H1 (cell line): Measurements from ENCODE around the gene CCT5. TPM values are rescaled to one million over a fixed set of nuclear protein-coding genes. Genes with fewer than 3 reads are reported as not detected.
A peak's percentile ranks its signal among the peaks of the same experiment; 100 is the strongest.

Source experiments
- CTCF ChIA-PET: fragments of 300-600 bp; sonication (Branson Sonifier 250); formaldehyde crosslinking; loops from one replicate; lab custom pipeline; 2021; ENCODE audit not compliant: partially characterized antibody; lab: Charles Lee
- POLR2A ChIA-PET: fragments of 300-600 bp; sonication (Branson Sonifier 250); formaldehyde crosslinking; loops from one replicate; lab custom pipeline; 2021; ENCODE audit warnings: inconsistent platforms; ENCODE audit not compliant: partially characterized antibody; lab: Charles Lee
- DNase-seq, 2 experiments: peaks; one replicate each; pipeline versions ENCODE4 v3.0.0 to v3.0.0-alpha.2; 2010 to 2022; ENCODE audit warnings: low spot score in 2 of 2, low read depth in 1 of 2, mixed read lengths in 1 of 2
- FAIRE-seq: peaks from 2 replicates; lab custom pipeline; 2011; peaks lifted over from hg19 to GRCh38; lab: Jason Lieb, UNC
- H2AFZ ChIP-seq: 2 replicates; pipeline ENCODE4 v1.8.1; 2012; ENCODE audit warnings: low read length, inconsistent platforms
- H2AK5ac ChIP-seq: 2 replicates; pipeline ENCODE4 v1.6.1; 2013; ENCODE audit warnings: low read depth, low read length
- H2BK120ac ChIP-seq: replicated peaks from 2 replicates; pipeline ENCODE3; 2013; ENCODE audit warnings: low read depth, low read length, inconsistent platforms
- H2BK12ac ChIP-seq: 2 replicates; pipeline ENCODE4 v1.6.1; 2013; ENCODE audit warnings: low read depth, low read length
- H2BK15ac ChIP-seq: 2 replicates; pipeline ENCODE4 v1.6.1; 2013; ENCODE audit warnings: low read length
- H2BK20ac ChIP-seq: 2 replicates; pipeline ENCODE4 v1.6.1; 2013; ENCODE audit warnings: low read length
- H2BK5ac ChIP-seq: 2 replicates; pipeline ENCODE4 v1.6.1; 2013; ENCODE audit warnings: low read depth, low read length
- H3K14ac ChIP-seq: 2 replicates; pipeline ENCODE4 v1.6.1; 2013; ENCODE audit warnings: inconsistent platforms; ENCODE audit not compliant: insufficient read length
- H3K18ac ChIP-seq: 2 replicates; pipeline ENCODE4 v1.6.1; 2013; ENCODE audit warnings: low read length; ENCODE audit errors: extremely low read depth
- H3K23ac ChIP-seq: 2 replicates; pipeline ENCODE4 v1.6.1; 2013; ENCODE audit warnings: inconsistent platforms; ENCODE audit not compliant: insufficient read length
- H3K23me2 ChIP-seq: 2 replicates; pipeline ENCODE4 v1.6.1; 2013; ENCODE audit warnings: low read depth, low read length
- H3K27ac ChIP-seq: 2 replicates; pipeline ENCODE4 v1.6.1; 2011; ENCODE audit warnings: low read depth, low read length, inconsistent platforms
- H3K27me3 ChIP-seq, 4 experiments: replicated peaks in 1 of 4; 1 replicate in 1 of 4; 2 replicates in 3 of 4; pipeline versions ENCODE4 v1.6.1 to v1.8.1; 2011 to 2013; ENCODE audit warnings: low read length in 3 of 4, mild to moderate bottlenecking in 3 of 4, inconsistent platforms in 2 of 4, mixed read lengths in 2 of 4, moderate library complexity in 1 of 4; ENCODE audit not compliant: control insufficient read depth in 3 of 4, insufficient read depth in 3 of 4; ENCODE audit errors: extremely low read depth in 1 of 4
- H3K36me3 ChIP-seq, 4 experiments: 2 replicates each; pipeline versions ENCODE4 v1.6.1 to v1.8.1; 2011 to 2013; ENCODE audit warnings: mild to moderate bottlenecking in 4 of 4, low read length in 3 of 4, moderate library complexity in 2 of 4, control low read depth in 1 of 4, inconsistent platforms in 1 of 4; ENCODE audit not compliant: insufficient read depth in 4 of 4, control insufficient read depth in 2 of 4
- H3K4ac ChIP-seq: replicated peaks from 2 replicates; pipeline ENCODE3; 2013; ENCODE audit warnings: low read length, low read depth, mixed read lengths, inconsistent platforms; ENCODE audit not compliant: insufficient read length
- H3K4me1 ChIP-seq, 4 experiments: replicated peaks in 1 of 4; 1 replicate in 1 of 4; 2 replicates in 3 of 4; pipeline versions ENCODE4 v1.6.1 to v1.8.1; 2011 to 2013; ENCODE audit warnings: low read length in 3 of 4, inconsistent platforms in 2 of 4, mixed read lengths in 1 of 4; ENCODE audit not compliant: insufficient read depth in 4 of 4, control insufficient read depth in 3 of 4
- H3K4me2 ChIP-seq, 2 experiments: 2 replicates each; pipeline versions ENCODE4 v1.6.1 to v1.8.1; 2011 to 2013; ENCODE audit warnings: low read depth in 2 of 2, low read length in 2 of 2, control low read depth in 1 of 2, inconsistent platforms in 1 of 2, mild to moderate bottlenecking in 1 of 2; ENCODE audit not compliant: insufficient read depth in 1 of 2
- H3K4me3 ChIP-seq, 4 experiments: fragments of 200-600, 300-600 bp in 1 of 4; sonication (generic), shearing (Covaris generic), sonication (Bioruptor Twin) in 1 of 4; 2 replicates each; pipeline versions ENCODE4 v1.5.1 to v1.8.1; 2011 to 2016; ENCODE audit warnings: low read length in 4 of 4, low read depth in 3 of 4, control low read depth in 2 of 4, inconsistent platforms in 2 of 4, mild to moderate bottlenecking in 2 of 4, mixed read lengths in 1 of 4, moderate library complexity in 1 of 4; ENCODE audit not compliant: insufficient read depth in 2 of 4; ENCODE audit errors: extremely low read depth in 1 of 4
- H3K56ac ChIP-seq: replicated peaks from 2 replicates; pipeline ENCODE3; 2013; ENCODE audit warnings: low read depth, mild to moderate bottlenecking, mixed read lengths, low read length, inconsistent platforms; ENCODE audit not compliant: insufficient read length
- H3K79me1 ChIP-seq: 2 replicates; pipeline ENCODE4 v1.6.1; 2013; ENCODE audit warnings: low read depth, low read length, control low read depth
- H3K79me2 ChIP-seq, 2 experiments: 2 replicates each; pipeline versions ENCODE4 v1.6.1 to v1.8.1; 2012 to 2013; ENCODE audit warnings: low read length in 2 of 2, mild to moderate bottlenecking in 2 of 2, inconsistent platforms in 1 of 2; ENCODE audit not compliant: insufficient read depth in 2 of 2, control insufficient read depth in 1 of 2
- H3K9ac ChIP-seq, 4 experiments: replicated peaks in 1 of 4; 1 replicate in 1 of 4; 2 replicates in 3 of 4; pipeline versions ENCODE4 v1.6.1 to v1.8.1; 2011 to 2013; ENCODE audit warnings: low read depth in 3 of 4, low read length in 3 of 4, control low read depth in 2 of 4, mild to moderate bottlenecking in 2 of 4, moderate library complexity in 2 of 4, inconsistent platforms in 1 of 4; ENCODE audit errors: extremely low read depth in 1 of 4
- H3K9me3 ChIP-seq, 2 experiments: 2 replicates each; pipeline versions ENCODE4 v1.6.1 to v1.8.1; 2012 to 2013; ENCODE audit warnings: mild to moderate bottlenecking in 2 of 2, moderate library complexity in 2 of 2, control low read depth in 1 of 2, inconsistent platforms in 1 of 2, low read depth in 1 of 2, low read length in 1 of 2, mixed read lengths in 1 of 2; ENCODE audit not compliant: insufficient read depth in 2 of 2
- H4K20me1 ChIP-seq, 2 experiments: replicated peaks in 1 of 2; 2 replicates each; pipeline versions ENCODE3 to v1.8.1; 2011 to 2013; ENCODE audit warnings: inconsistent platforms in 2 of 2, low read length in 2 of 2, mild to moderate bottlenecking in 1 of 2; ENCODE audit not compliant: insufficient read depth in 2 of 2, control insufficient read depth in 1 of 2
- H4K5ac ChIP-seq: 2 replicates; pipeline ENCODE4 v1.6.1; 2013; ENCODE audit warnings: low read length, low read depth, mixed read lengths, inconsistent platforms; ENCODE audit not compliant: insufficient read length
- H4K8ac ChIP-seq: 2 replicates; pipeline ENCODE4 v1.8.0; 2013; ENCODE audit warnings: mild to moderate bottlenecking, moderate library complexity, low read length, inconsistent platforms; ENCODE audit not compliant: insufficient read depth; ENCODE audit errors: extremely low read depth
- H4K91ac ChIP-seq: replicated peaks from 2 replicates; pipeline ENCODE3; 2013; ENCODE audit warnings: low read length, mixed read lengths, inconsistent platforms; ENCODE audit not compliant: insufficient read length
- CREB1 ChIP-seq: IDR thresholded peaks from 2 replicates; pipeline ENCODE4 v1.6.1; 2012; ENCODE audit warnings: inconsistent platforms
- EP300 ChIP-seq, 2 experiments: IDR thresholded peaks; 1 replicate in 1 of 2; 2 replicates in 1 of 2; pipeline ENCODE4 v1.6.1; 2011 to 2012; ENCODE audit warnings: low read depth in 2 of 2, low read length in 2 of 2, mild to moderate bottlenecking in 2 of 2, borderline replicate concordance in 1 of 2, inconsistent platforms in 1 of 2, moderate library complexity in 1 of 2
- EZH2 ChIP-seq: fragments of 200-600 bp; sonication (generic); IDR thresholded peaks from 2 replicates; pipeline ENCODE4 v1.7.1; 2012; ENCODE audit warnings: low read depth, mild to moderate bottlenecking, moderate library complexity, low read length, inconsistent platforms; ENCODE audit not compliant: severe bottlenecking
- FOSL1 ChIP-seq: IDR thresholded peaks from 2 replicates; pipeline ENCODE4 v1.6.1; 2011; ENCODE audit warnings: mild to moderate bottlenecking, low read depth, low read length, moderate library complexity; ENCODE audit not compliant: insufficient read depth
- HDAC2 ChIP-seq, 2 experiments: fragments of 300-600 bp in 1 of 2; sonication (generic) in 1 of 2; IDR thresholded peaks; 2 replicates each; pipeline ENCODE4 v1.6.1; 2011 to 2012; ENCODE audit warnings: low read depth in 2 of 2, low read length in 2 of 2, mild to moderate bottlenecking in 2 of 2, moderate library complexity in 2 of 2, borderline replicate concordance in 1 of 2, inconsistent platforms in 1 of 2
- MAX ChIP-seq: IDR thresholded peaks from 2 replicates; pipeline ENCODE4 v1.6.1; 2012; ENCODE audit warnings: inconsistent platforms
- NANOG ChIP-seq: IDR thresholded peaks from 2 replicates; pipeline ENCODE4 v1.6.1; 2011; ENCODE audit warnings: low read length, low read depth, mild to moderate bottlenecking, inconsistent platforms; ENCODE audit not compliant: insufficient read depth, poor library complexity, severe bottlenecking
- NRF1 ChIP-seq: IDR thresholded peaks from 2 replicates; pipeline ENCODE4 v1.6.1; 2011; ENCODE audit warnings: mild to moderate bottlenecking, low read depth, low read length, improper control_type of control experiment
- SP2 ChIP-seq: IDR thresholded peaks from 2 replicates; pipeline ENCODE4 v1.6.1; 2012; ENCODE audit warnings: mild to moderate bottlenecking, low read length, inconsistent platforms
- WGBS, 2 experiments: shearing (Covaris generic) in 1 of 2; methylation state at CpG; one replicate each; pipeline versions ENCODE4 v1.1.6 to v1.1.7; 2013 to 2015; ENCODE audit warnings: low lambda C conversion rate in 2 of 2, mixed read lengths in 2 of 2, inconsistent platforms in 1 of 2, low coverage in 1 of 2, missing lambda C conversion rate in 1 of 2; ENCODE audit not compliant: insufficient replicate concordance in 2 of 2, insufficient coverage in 1 of 2, insufficient read length in 1 of 2; ENCODE audit errors: extremely low coverage in 1 of 2, missing lambda C conversion rate in 1 of 2; 5-methylcytosine and 5-hydroxymethylcytosine counted together
- polyA plus RNA-seq, 7 experiments: library from polyadenylated mRNA; depleted of rRNA in 3 of 7; stranded (reverse) in 5 of 7; unstranded in 2 of 7; fragments of >200 nt in 5 of 7; fragments of 200-250 nt in 2 of 7; gene quantifications; 1 replicate in 5 of 7; 2 replicates in 1 of 7; 4 replicates in 1 of 7; pipeline versions ENCODE4 v1.2.1 to v1.2.3, GENCODE V29; 2011 to 2013; ENCODE audit warnings: missing spikeins in 2 of 7, mixed read lengths in 2 of 7
- total RNA-seq: library from RNA; stranded (reverse); fragmentation: NEBNext Ultra II Directional; extraction: Animal tissue kit (Norgen Biotek cat#: 25700); gene quantifications from 2 replicates; pipeline ENCODE4 v1.2.1, GENCODE V29; 2021

CCT5 gene
- total and polyA plus RNA-seq, 2 of the 8 experiments (the other 6 are each of a cell fraction or from before 2014, with no cell fraction given) = 425 to 549 TPM

- Histone ChIP-seq H3K9me3 (no peaks in the 10 kb centered on the region), H3K23ac (no peak within 1 kb of the TSS), H3K14ac (no peak within 1 kb of the TSS), H3K79me1 (no peaks in the 10 kb centered on the region), H3K27ac (no peak within 1 kb of the TSS), H2BK120ac (no peak within 1 kb of the TSS), H4K5ac (peak within 1 kb of the TSS; percentile 42), H2BK15ac (no peak within 1 kb of the TSS), H3K36me3 (no peaks in the 10 kb centered on the region), H4K20me1 (peaks cover 0 to 6% of the 10 kb centered on the region in 2 experiments), H2BK12ac (peak within 1 kb of the TSS; percentile 93; the same call in 1 of the 2 replicates), H2AFZ (peak within 1 kb of the TSS; percentile 47), H3K79me2 (no peaks in the 10 kb centered on the region), H4K8ac (peak within 1 kb of the TSS; percentile 38; the same call in 1 of the 2 replicates), H3K23me2 (peaks cover 6% of the 10 kb centered on the region), H2AK5ac (no peak within 1 kb of the TSS), H3K4ac (no peak within 1 kb of the TSS), H4K91ac (peak within 1 kb of the TSS; percentile 72), H3K27me3 (peaks cover 0 to 2% (median 0%) of the 10 kb centered on the region in 4 experiments; a peak in 1 of 7 replicates), H3K56ac (peak within 1 kb of the TSS; percentile 42), H3K9ac (peak within 1 kb of the TSS; percentile 49 to 75 (median 63)), H3K4me1 (peaks cover 0 to 6% (median 4%) of the 10 kb centered on the region in 4 experiments; a peak in 5 of 7 replicates), H3K18ac (peak within 1 kb of the TSS; percentile 71), H3K4me3 (peak within 1 kb of the TSS; percentile 80 to 97 (median 88)), H2BK5ac (peak within 1 kb of the TSS; percentile 84; the same call in 1 of the 2 replicates), H2BK20ac (peak within 1 kb of the TSS; percentile 82), H3K4me2 (peak within 1 kb of the TSS; percentile 95)
- WGBS, 2 experiments = 5% methylated on average over 36 of the region's 56 CpGs; no CpG with 5 or more reads in 1 of the 2 experiments
- FAIRE-seq (no peak), DNase-seq (peak in 1 of 2 experiments; percentile 74)
- ChIA-PET POLR2A (interaction anchor here (1.0 to 1.6 kb wide), 6 partner anchors 9 to 151 kb away, joined by 3 to 5 read pairs (median 3); partner anchors contain the start of gene MARCHF6), CTCF (interaction anchor here (0.6 to 1.8 kb wide), 7 partner anchors 10 to 116 kb away, joined by 3 to 4 read pairs (median 3); no protein-coding TSS in a partner anchor)
- TF ChIP-seq CREB1 (no peak), SP2 (no peak), MAX (peak; percentile 59), NANOG (no peak), HDAC2 (IDR thresholded peaks at IDR 0.05; ENCODE audit: borderline replicate concordance in 1 of 2, low read depth in 2 of 2, low read length in 2 of 2) (peak in 1 of 2 experiments; percentile 91; a peak in 2 of 4 replicates), FOSL1 (no peak), NRF1 (no peak), EZH2 (no peak), EP300 (IDR thresholded peaks at IDR 0.05; ENCODE audit: borderline replicate concordance in 1 of 2, low read depth in 2 of 2, low read length in 2 of 2) (no peak)
Observed at GRCh38 chr5:10307206-10308148, 57.4 kb downstream of the CCT5 start, which contains the start of gene CMBL. Gene CMBL, minus strand, starts transcription at chr5:10307902. Its CDS starts 17,140 bp downstream, at chr5:10290762.
